NCI-H345 treated with DMSO at 0.1 percent for 48 hours (cell line): ENCODE data around the gene PLCL2.

Experiments used
- DNase-seq: peaks from one replicate; lab custom pipeline; 2025; ENCODE audit not compliant: unreplicated experiment; lab: John Stamatoyannopoulos, UW

PLCL2 gene

GRCh38 chr3:16865335-16865734 lies 19.4 kb upstream of the PLCL2 start:
- DNase-seq: no peak

GRCh38 chr3:16866571-16866970 lies 18.2 kb upstream of the PLCL2 start:
- no peak for DNase-seq

GRCh38 chr3:16868513-16868912 lies 16.2 kb upstream of the PLCL2 start:
- no peak for DNase-seq

- no peak for DNase-seq
Observed at GRCh38 chr3:16869261-16870005, 15.3 kb upstream of the PLCL2 start.

GRCh38 chr3:16871915-16872842 lies 12.6 kb upstream of the PLCL2 start:
- DNase-seq: no peak

GRCh38 chr3:16873872-16874271 lies 10.9 kb upstream of the PLCL2 start:
- DNase-seq: no peak

GRCh38 chr3:16875876-16876550 lies 8.7 kb upstream of the PLCL2 start:
- no peak for DNase-seq

- no peak for DNase-seq
Observed at GRCh38 chr3:16877505-16877904, 7.2 kb upstream of the PLCL2 start.

GRCh38 chr3:16877911-16878310 lies 6.8 kb upstream of the PLCL2 start:
- no peak for DNase-seq

GRCh38 chr3:16881896-16882630 lies 2.7 kb upstream of the PLCL2 start:
- no peak for DNase-seq

GRCh38 chr3:16883057-16883722 lies 1.6 kb upstream of the PLCL2 start:
- no peak for DNase-seq

- DNase-seq: no peak
Observed at GRCh38 chr3:16883723-16884083, 1.1 kb upstream of the PLCL2 start.

GRCh38 chr3:16884084-16884747 lies 539 bp upstream of the PLCL2 start:
- DNase-seq: no peak

- no peak for DNase-seq
Observed at GRCh38 chr3:16885593-16886302, 993 bp downstream of the PLCL2 start.

- no peak for DNase-seq
Observed at GRCh38 chr3:16886303-16886683, 1.5 kb downstream of the PLCL2 start.

- DNase-seq: no peak
Observed at GRCh38 chr3:16887130-16887529, 2.4 kb downstream of the PLCL2 start.

GRCh38 chr3:16888356-16888755 lies 3.6 kb downstream of the PLCL2 start:
- no peak for DNase-seq

- no peak for DNase-seq
Observed at GRCh38 chr3:16888785-16889607, 4.2 kb downstream of the PLCL2 start.
